Panc1 (cell line): Measurements from ENCODE around the gene C13orf46. TPM values are rescaled to one million over a fixed set of nuclear protein-coding genes. Genes with fewer than 3 reads are reported as not detected.

Source experiments
- ATAC-seq: fragments of 200-7000 bp; cut with Tn5 transposase; 2 replicates; pipeline ENCODE4 v1.9.1; 2020; ENCODE audit warnings: mild to moderate bottlenecking, moderate library complexity
- BruUV-seq: library from RNA; stranded (reverse); fragments of 400-500 nt; replicated peaks from 2 replicates; lab custom pipeline; 2021; lab: Mats Ljungman, UMichigan
- CTCF ChIA-PET: fragments of 300-600 bp; sonication (Branson Sonifier 250); formaldehyde crosslinking; loops from one replicate; lab custom pipeline; 2022; ENCODE audit warnings: antibody characterized with exemption; lab: Charles Lee
- POLR2A ChIA-PET: fragments of 300-600 bp; sonication (Branson Sonifier 250); formaldehyde crosslinking; loops from one replicate; lab custom pipeline; 2022; ENCODE audit warnings: antibody characterized with exemption; lab: Charles Lee
- DNase-seq: peaks from one replicate; pipeline ENCODE4 v3.0.0-alpha.2; 2010; ENCODE audit warnings: low read depth, low spot score
- H3K27ac ChIP-seq: 2 replicates; pipeline ENCODE4 v1.5.1; 2011; ENCODE audit warnings: mild to moderate bottlenecking, low read length, inconsistent platforms
- H3K27me3 ChIP-seq: fragments of 200-500 bp; sonication (Bioruptor generic); 2 replicates; pipeline ENCODE4 v1.6.0; 2014; ENCODE audit warnings: low read length, inconsistent platforms; ENCODE audit not compliant: control insufficient read depth, insufficient read depth
- H3K36me3 ChIP-seq: fragments of 200-500 bp; sonication (Bioruptor generic); 2 replicates; pipeline ENCODE4 v1.5.1; 2014; ENCODE audit warnings: inconsistent platforms, mild to moderate bottlenecking, low read length, moderate library complexity; ENCODE audit not compliant: control insufficient read depth, insufficient read depth
- H3K4me1 ChIP-seq: 2 replicates; pipeline ENCODE4 v1.5.1; 2011; ENCODE audit warnings: inconsistent platforms, mild to moderate bottlenecking, low read length, moderate library complexity; ENCODE audit not compliant: control insufficient read depth, insufficient read depth
- H3K4me3 ChIP-seq, 2 experiments: 2 replicates each; pipeline ENCODE4 v1.5.1; 2011 to 2012; ENCODE audit warnings: low read depth in 2 of 2, low read length in 2 of 2, mild to moderate bottlenecking in 2 of 2, inconsistent platforms in 1 of 2, moderate library complexity in 1 of 2
- H3K9me3 ChIP-seq: fragments of 200-500 bp; sonication (Bioruptor generic); 2 replicates; pipeline ENCODE4 v1.5.1; 2014; ENCODE audit warnings: low read depth, mild to moderate bottlenecking, inconsistent platforms, low read length, moderate library complexity; ENCODE audit not compliant: control insufficient read depth, insufficient read depth
- CTCF ChIP-seq: fragments of 450-650 bp; IDR thresholded peaks from 2 replicates; pipeline ENCODE4 v1.5.1; 2017; ENCODE audit warnings: mild to moderate bottlenecking
- POLR2AphosphoS5 ChIP-seq: IDR thresholded peaks from 2 replicates; pipeline ENCODE4 v1.6.1; 2012; ENCODE audit warnings: mild to moderate bottlenecking, low read depth, low read length, moderate library complexity
- REST ChIP-seq, 2 experiments: IDR thresholded peaks; 2 replicates each; pipeline ENCODE4 v1.6.1; 2011 to 2012; ENCODE audit warnings: low read depth in 2 of 2, control low read depth in 1 of 2, low read length in 1 of 2, mild to moderate bottlenecking in 1 of 2, moderate library complexity in 1 of 2; ENCODE audit not compliant: insufficient read depth in 1 of 2
- SIN3A ChIP-seq: IDR thresholded peaks from 2 replicates; pipeline ENCODE4 v1.6.1; 2012; ENCODE audit warnings: low read depth, mild to moderate bottlenecking, low read length, moderate library complexity, borderline replicate concordance; ENCODE audit not compliant: insufficient read depth
- TCF7L2 ChIP-seq: IDR thresholded peaks from 2 replicates; pipeline ENCODE4 v1.6.1; 2011; ENCODE audit warnings: mild to moderate bottlenecking, low read depth, low read length, inconsistent platforms
- in situ Hi-C: cut with HindIII; loops from 2 replicates; pipeline ENCODE4 v1.10.0; 2016; ENCODE audit warnings: low sequenced_read_pairs, low pct_unique_long_range_greater_than_20kb
- intact Hi-C: fragments of 100-400 bp; cut with micrococcal nuclease; formaldehyde crosslinking; loops from one replicate; pipeline ENCODE4 v1.10.0; 2022; ENCODE audit not compliant: unreplicated experiment
- total RNA-seq: library from RNA; stranded (reverse); gene quantifications from one replicate; pipeline ENCODE4 v1.2.1, GENCODE V29; 2021; ENCODE audit not compliant: unreplicated experiment

Gene C13orf46
- total RNA-seq, 1 experiment from 2014 or later = 2.6 TPM

GRCh38 chr13:113992276-113993005 is 18.6 kb upstream of the C13orf46 start:
- H3K4me1 ChIP-seq = no peaks in the 10 kb centered on the region
- no TSS peak for BruUV-seq
- H3K4me3 ChIP-seq = no peak overlapping the region
- intact Hi-C loops (no loop called here), in situ Hi-C loops (no loop called here)
- H3K36me3 ChIP-seq = peaks cover 3% of the 10 kb centered on the region; the same call in 1 of the 2 replicates
- H3K27ac ChIP-seq = no peak overlapping the region
- ATAC-seq (no peak), DNase-seq (no peak)
- ChIA-PET POLR2A (no interaction called here), CTCF (no interaction called here)
- no peaks in the 10 kb centered on the region for H3K27me3 ChIP-seq
- TF ChIP-seq SIN3A (no peak), POLR2AphosphoS5 (no peak), CTCF (no peak), REST (IDR thresholded peaks at IDR 0.05; ENCODE audit: insufficient read depth in 1 of 2, low read depth in 2 of 2, low read length in 1 of 2) (no peak), TCF7L2 (no peak)
- no peaks in the 10 kb centered on the region for H3K9me3 ChIP-seq

GRCh38 chr13:113991676-113992179 is 17.9 kb upstream of the C13orf46 start:
- POLR2A ChIA-PET = no interaction called here
- in situ Hi-C loops = no loop called here
- no peak for TF ChIP-seq POLR2AphosphoS5
- TF ChIP-seq CTCF = no peak
- no peak for TF ChIP-seq TCF7L2
- no peak for TF ChIP-seq REST (IDR thresholded peaks at IDR 0.05; ENCODE audit: insufficient read depth in 1 of 2, low read depth in 2 of 2, low read length in 1 of 2)
- TF ChIP-seq SIN3A = no peak
- intact Hi-C loops = no loop called here
- no peak for DNase-seq
- ATAC-seq = no peak
- Histone ChIP-seq H3K36me3 (peaks cover 3% of the 10 kb centered on the region; the same call in 1 of the 2 replicates), H3K4me1 (no peaks in the 10 kb centered on the region), H3K27ac (no peak overlapping the region), H3K27me3 (no peaks in the 10 kb centered on the region), H3K9me3 (no peaks in the 10 kb centered on the region), H3K4me3 (no peak overlapping the region)
- BruUV-seq = no TSS peak
- CTCF ChIA-PET = no interaction called here
